ENCODE data around the gene COL27A1. TPM values are rescaled to one million over a fixed set of nuclear protein-coding genes. Genes with fewer than 3 reads are reported as not detected.

Gene COL27A1
- polyA plus RNA-seq, 5 donors: 117 to 182 (median 145) TPM

- no peak for DNase-seq
Observed at GRCh38 chr9:114203410-114204140, 48.2 kb downstream of the COL27A1 start.

DNA sequence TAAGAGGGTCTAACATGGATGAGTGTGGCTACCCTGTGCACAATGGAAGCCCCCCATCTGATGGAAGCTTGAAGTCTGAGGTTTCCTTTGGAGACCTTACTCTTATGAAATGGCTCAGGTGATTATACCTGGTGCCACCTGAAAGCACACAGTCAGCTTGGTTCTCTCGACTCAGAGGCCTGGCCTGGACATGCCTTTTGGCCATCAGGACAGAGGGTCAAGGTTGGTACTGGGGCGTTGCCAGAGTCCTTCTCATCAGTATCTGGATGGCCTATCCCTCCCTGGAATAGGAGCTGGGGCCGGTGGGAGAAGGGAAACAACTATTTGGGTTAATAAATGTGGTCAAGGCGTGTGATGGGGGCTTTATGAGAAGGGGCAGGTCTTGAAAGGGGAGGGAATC is 48.9 kb downstream of the COL27A1 start:
- DNase-seq: no peak

DNA sequence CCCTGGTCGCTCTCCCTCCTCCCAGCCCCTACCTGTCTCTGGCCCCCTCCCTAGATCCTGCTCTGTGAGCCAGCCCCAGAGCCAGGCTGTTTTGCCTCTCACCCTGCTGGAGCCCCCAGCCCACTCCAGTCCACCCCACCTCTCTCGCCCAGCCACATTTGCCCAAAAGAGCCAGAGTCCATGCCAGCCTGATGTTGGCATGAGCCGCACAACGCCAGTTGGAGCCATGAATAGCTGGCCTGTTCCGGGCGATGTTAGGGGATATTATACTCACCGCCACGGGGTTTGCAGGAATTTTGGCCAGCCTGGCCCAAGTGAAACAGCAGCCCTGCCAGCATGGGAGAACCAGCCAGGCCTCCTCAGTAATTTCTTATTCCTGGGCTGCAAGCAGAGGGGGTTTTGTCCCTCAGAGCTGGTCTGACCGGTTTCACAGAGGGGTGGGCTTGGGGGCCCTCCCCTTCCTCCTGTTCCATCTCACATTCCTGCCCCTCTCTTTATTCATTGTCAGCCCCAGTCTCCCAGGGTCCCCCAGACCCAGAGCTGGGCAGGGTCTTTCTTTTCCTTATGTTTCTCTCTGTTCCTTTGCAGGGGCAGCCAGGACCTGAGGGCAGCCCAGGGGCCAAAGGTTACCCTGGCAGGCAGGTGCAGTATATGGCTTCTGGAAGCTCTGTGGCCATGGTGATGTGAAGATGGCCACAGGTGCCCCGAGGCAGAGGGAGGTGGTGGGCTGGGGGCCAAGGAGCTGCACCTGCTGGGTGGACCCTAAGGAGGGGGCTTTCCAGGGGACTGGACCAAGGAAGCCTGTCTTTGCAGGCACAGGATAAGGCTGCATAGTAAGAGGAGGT is 50.1 kb downstream of the COL27A1 start:
- DNase-seq: no peak

GRCh38 chr9:114206221-114206789 is 51.0 kb downstream of the COL27A1 start:
- DNase-seq: no peak

GRCh38 chr9:114207034-114207810 is 51.9 kb downstream of the COL27A1 start:
- DNase-seq: peak; percentile 46 to 51

DNA sequence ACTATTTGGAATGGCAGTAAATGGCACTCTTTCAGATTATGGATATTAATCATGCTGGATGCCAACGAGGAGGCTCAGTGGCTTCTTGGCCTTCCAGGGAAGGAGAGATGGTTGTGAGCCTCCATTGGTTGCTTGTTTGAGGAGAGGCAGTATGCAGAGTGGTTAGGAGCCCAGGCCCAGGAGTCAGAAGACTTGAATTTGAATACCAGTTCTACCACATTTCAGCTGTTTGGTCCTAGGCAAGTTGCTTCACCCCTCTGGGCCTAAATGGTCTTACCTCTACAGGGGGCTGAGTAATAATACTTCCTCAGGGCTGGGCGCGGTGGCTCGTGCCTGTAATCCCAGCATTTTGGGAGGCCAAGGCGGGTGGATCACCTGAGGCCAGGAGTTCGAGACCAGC is 52.5 kb downstream of the COL27A1 start:
- DNase-seq: no peak

- no peak for DNase-seq
Observed at GRCh38 chr9:114209151-114209550, 53.8 kb downstream of the COL27A1 start.

GRCh38 chr9:114210136-114210535 is 54.8 kb downstream of the COL27A1 start:
- DNase-seq: no peak

GRCh38 chr9:114210691-114211276 is 55.4 kb downstream of the COL27A1 start:
- DNase-seq: no peak

DNA sequence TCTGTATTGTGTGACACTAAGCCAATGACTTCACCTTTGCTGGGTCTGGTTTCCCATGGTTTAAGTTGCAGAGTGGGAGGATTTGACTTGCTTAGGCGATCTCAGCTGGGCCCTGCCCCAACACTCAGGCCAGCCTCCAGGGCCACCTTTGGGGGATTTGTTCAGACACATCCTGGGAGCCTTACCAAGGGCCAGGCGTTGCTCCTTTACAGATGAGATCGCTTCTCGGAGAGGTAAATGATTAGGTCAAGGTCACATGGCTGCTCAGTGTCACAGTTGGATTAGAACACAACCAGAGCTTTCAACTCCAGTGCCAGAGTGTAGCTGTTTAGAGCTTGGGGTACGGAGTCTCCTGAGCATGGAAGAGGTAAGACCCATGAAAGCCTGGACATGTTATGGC is 57.5 kb downstream of the COL27A1 start:
- no peak for DNase-seq

GRCh38 chr9:114213566-114213965 is 58.2 kb downstream of the COL27A1 start:
- no peak for DNase-seq

- DNase-seq: peak; percentile 49 to 55
Observed at GRCh38 chr9:114214181-114214580, 58.8 kb downstream of the COL27A1 start.

- no peak for DNase-seq
Observed at GRCh38 chr9:114214686-114215414, 59.5 kb downstream of the COL27A1 start.

GRCh38 chr9:114216081-114216480 is 60.7 kb downstream of the COL27A1 start:
- DNase-seq: peak; percentile 71 to 72

DNA sequence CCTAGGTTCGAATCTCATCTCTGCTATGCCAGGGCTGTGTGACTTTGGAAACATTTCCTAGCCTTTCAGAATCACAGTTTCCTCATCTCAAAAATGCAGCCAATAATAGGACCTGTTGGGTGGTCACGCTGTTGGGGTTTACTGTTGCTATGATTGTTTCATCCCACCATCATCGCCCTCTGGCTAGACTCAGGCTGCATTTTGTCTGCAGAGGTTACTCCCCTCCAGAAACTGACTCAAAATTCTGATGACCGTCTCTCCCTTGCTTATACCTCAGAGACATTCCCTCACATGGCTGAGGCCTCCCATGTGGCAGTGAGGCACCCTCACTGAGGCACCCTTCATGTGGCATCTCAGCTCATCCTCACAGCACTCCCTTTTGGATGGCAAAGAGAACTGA is 61.6 kb downstream of the COL27A1 start:
- no peak for DNase-seq

DNA sequence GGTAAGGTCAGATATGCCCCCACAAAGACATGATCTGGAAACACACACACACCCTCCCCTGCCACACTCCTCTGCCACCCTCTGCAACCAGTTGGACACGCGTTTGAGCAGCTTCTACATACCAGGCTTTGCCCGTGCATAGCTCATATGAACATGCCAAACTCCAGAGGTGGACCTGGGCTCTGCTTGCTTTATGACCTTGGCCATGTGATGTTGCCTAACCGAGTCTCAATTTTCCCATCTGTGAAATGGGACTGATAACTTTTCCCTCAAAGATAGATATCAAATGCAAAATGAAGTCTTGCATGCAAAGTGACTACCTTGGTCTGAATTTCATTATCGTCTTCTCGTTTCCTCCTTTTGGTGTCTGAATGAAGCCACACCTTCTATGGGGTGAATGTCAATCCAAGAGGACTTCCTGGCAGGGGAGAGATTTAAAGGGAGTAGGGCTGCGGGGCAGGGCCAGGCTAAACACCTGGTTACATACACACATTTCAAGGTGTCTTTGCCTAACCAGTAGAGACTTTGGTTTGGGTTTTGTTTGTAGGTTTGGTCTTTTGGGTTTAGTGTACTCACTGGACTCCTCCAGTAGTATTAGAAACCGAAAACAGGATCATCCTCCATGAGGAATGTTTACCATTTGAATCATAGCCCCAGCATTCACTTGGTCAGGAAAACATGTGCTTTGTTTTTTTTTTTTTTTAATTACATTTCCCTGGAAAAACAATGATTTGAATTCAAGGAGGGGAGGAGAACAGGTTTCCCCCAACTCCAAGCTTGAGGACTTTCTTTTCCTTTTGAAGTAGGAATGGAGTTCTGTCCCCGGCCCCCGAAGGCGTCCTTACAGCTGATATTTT is 63.2 kb downstream of the COL27A1 start:
- no peak for DNase-seq

DNA sequence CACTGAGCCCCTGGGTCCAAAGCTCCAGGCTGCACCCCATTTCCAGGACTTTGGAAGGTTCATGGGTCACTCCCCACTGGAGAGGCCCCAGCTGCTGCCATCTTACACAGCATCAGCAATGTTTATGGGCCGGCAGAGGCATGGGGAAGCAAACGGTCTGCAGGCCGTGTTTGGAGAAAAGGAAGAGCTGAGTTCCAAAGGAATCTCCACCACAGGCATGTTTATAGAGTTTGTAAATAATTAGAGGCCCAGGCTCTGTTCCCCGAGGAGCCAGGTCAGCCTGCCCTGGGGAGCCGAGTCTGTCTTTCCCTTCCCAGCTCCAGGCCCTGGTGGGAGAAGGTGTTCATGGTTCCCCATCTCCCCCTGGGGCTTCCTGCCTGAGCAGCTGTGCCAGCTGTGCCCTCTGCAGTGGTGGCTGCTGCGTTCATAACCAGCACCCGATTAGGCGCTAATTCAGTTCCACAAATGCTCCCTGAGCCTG is 64.8 kb downstream of the COL27A1 start:
- no peak for DNase-seq

DNA sequence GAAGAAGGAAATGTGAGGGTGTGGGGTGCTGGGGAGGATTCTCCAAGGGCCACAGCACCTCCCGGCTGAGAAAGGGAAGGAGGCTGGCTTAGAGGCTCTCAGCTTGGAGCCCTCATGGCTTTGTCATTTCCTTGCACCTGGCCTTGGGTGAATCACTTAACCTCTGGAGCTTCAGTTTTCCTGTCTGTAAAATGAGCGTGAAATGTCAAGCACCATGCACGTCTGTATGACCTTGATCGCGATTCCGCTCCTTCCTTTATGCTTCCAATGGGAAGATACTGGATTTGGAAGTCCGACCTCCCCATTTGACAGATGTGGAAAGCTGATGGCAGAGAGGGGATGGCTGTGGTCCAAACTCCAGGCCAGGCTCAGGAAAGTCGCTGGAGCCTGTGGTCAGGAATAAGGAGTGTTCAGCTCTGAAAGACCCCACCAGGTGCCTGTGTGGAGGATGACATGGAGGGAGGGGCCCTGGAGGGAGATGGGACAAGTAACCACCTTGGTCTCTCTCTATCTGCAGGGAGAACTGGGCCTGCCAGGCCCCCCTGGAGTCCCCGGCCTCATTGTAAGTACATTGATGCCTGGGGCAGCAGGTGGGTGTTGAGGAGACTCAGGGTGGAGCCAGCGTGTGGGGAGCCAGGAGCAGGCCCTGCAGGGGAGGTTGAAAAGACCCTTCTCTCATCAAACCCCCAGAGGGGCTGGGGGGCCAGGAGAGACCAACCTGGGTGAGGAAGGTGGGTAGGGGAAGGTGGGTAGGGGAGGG is 66.5 kb downstream of the COL27A1 start:
- DNase-seq: no peak
